Ectodermal cell (in vitro differentiated cells): ENCODE data around the gene STXBP6.

ENCODE experiments used
- H3K27ac ChIP-seq: 2 replicates; pipeline ENCODE4 v1.7.0; 2013; ENCODE audit warnings: mild to moderate bottlenecking, low read depth, low read length; ENCODE audit not compliant: insufficient read depth, poor library complexity, severe bottlenecking
- H3K27me3 ChIP-seq: 2 replicates; pipeline ENCODE4 v1.7.0; 2013; ENCODE audit warnings: mild to moderate bottlenecking, low read length; ENCODE audit not compliant: insufficient read depth, control insufficient read depth, poor library complexity, severe bottlenecking
- H3K36me3 ChIP-seq: one replicate; pipeline ENCODE4 v1.7.0; 2013; ENCODE audit warnings: low read length; ENCODE audit not compliant: control insufficient read depth, insufficient read depth
- H3K4me1 ChIP-seq: one replicate; pipeline ENCODE4 v1.7.0; 2013; ENCODE audit warnings: low read length; ENCODE audit not compliant: control insufficient read depth, insufficient read depth
- H3K4me3 ChIP-seq: 2 replicates; pipeline ENCODE4 v1.7.0; 2013; ENCODE audit warnings: low read depth, low read length, control low read depth; ENCODE audit not compliant: insufficient read depth
- H3K9me3 ChIP-seq: 2 replicates; pipeline ENCODE4 v1.7.0; 2013; ENCODE audit warnings: mild to moderate bottlenecking, low read length, moderate library complexity; ENCODE audit not compliant: control insufficient read depth
- WGBS, 2 experiments: methylation state at CpG; one replicate each; pipeline ENCODE4 v1.1.7; 2013; ENCODE audit warnings: missing lambda C conversion rate in 2 of 2; 5-methylcytosine and 5-hydroxymethylcytosine counted together

STXBP6 gene

GRCh38 chr14:24911324-24912109 lies 138.4 kb downstream of the STXBP6 start:
- Histone ChIP-seq H3K4me1 (no peaks in the 10 kb centered on the region), H3K4me3 (no peak overlapping the region), H3K9me3 (no peaks in the 10 kb centered on the region), H3K27me3 (no peaks in the 10 kb centered on the region), H3K36me3 (no peaks in the 10 kb centered on the region), H3K27ac (no peak overlapping the region)
- WGBS, 2 experiments: 88% methylated on average over 5 of the region's 5 CpGs

- 87 to 94% methylated on average over 2 to 3 of the region's 3 CpGs for WGBS, 2 experiments
- H3K27ac ChIP-seq: no peak overlapping the region
Observed at GRCh38 chr14:24910408-24910986, 139.4 kb downstream of the STXBP6 start.

DNA sequence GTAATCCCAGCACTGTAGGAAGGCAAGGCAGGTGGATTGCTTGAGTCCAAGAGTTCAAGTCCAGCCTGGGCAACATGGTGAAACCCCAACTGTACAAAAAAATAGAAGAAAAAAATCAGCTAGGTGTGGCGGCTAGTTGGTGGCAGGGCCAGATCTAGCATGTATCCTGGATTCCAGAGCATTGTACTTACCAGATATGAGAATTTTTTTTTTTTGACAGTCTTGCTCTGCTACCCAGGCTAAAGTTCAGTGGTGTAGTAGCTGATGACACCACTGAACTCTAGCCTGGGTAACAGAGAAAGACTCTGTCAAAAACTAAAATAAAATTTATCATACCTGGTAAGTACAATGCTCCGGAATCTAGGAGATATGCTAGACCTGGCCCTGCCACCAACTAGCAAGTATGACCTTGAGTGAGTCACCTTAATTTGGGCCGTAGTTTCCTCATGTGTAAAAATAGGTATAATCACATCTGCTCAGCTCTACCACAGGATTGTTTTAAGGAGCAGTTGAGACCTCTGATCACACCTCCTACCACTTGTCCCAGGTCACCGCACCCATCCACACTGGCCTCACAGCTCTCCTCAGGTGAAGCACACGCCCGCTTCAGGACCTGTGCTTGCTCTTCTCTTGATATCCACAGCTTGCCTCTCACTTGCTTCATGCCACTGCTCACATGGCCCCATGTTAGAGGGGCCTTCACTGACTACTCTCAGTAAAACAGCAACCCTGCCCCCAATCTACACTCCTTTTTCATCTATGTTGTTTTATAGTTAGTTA lies 140.2 kb downstream of the STXBP6 start:
- H3K4me3 ChIP-seq: no peak overlapping the region
- no peaks in the 10 kb centered on the region for H3K9me3 ChIP-seq
- no peaks in the 10 kb centered on the region for H3K4me1 ChIP-seq
- no peaks in the 10 kb centered on the region for H3K36me3 ChIP-seq
- H3K27ac ChIP-seq: no peak overlapping the region
- no peaks in the 10 kb centered on the region for H3K27me3 ChIP-seq
- 94 to 97% methylated on average over 6 of the region's 6 CpGs for WGBS, 2 experiments

More at GRCh38 chr14:24910408-24910986, 139.4 kb downstream of the STXBP6 start:
- Histone ChIP-seq H3K27me3 (no peaks in the 10 kb centered on the region), H3K4me1 (no peaks in the 10 kb centered on the region), H3K36me3 (no peaks in the 10 kb centered on the region), H3K4me3 (no peak overlapping the region), H3K9me3 (no peaks in the 10 kb centered on the region)

GRCh38 chr14:24908592-24909236 lies 141.2 kb downstream of the STXBP6 start:
- Histone ChIP-seq H3K4me1 (no peaks in the 10 kb centered on the region), H3K27ac (no peak overlapping the region), H3K9me3 (no peaks in the 10 kb centered on the region), H3K27me3 (no peaks in the 10 kb centered on the region), H3K36me3 (no peaks in the 10 kb centered on the region), H3K4me3 (no peak overlapping the region)
- 83 to 85% methylated on average over 4 of the region's 4 CpGs for WGBS, 2 experiments

GRCh38 chr14:24904533-24904932 lies 145.4 kb downstream of the STXBP6 start:
- no peaks in the 10 kb centered on the region for H3K27me3 ChIP-seq
- H3K27ac ChIP-seq: no peak overlapping the region
- no peaks in the 10 kb centered on the region for H3K9me3 ChIP-seq
- H3K4me1 ChIP-seq: no peaks in the 10 kb centered on the region
- H3K36me3 ChIP-seq: no peaks in the 10 kb centered on the region
- no peak overlapping the region for H3K4me3 ChIP-seq
- WGBS, 2 experiments: 90 to 100% methylated on average over 1 to 2 of the region's 2 CpGs

GRCh38 chr14:24903337-24903736 lies 146.6 kb downstream of the STXBP6 start:
- Histone ChIP-seq H3K27me3 (no peaks in the 10 kb centered on the region), H3K4me1 (no peaks in the 10 kb centered on the region), H3K36me3 (no peaks in the 10 kb centered on the region), H3K4me3 (no peak overlapping the region), H3K9me3 (no peaks in the 10 kb centered on the region), H3K27ac (no peak overlapping the region)

- H3K4me3 ChIP-seq: no peak overlapping the region
- H3K27ac ChIP-seq: no peak overlapping the region
- H3K9me3 ChIP-seq: no peaks in the 10 kb centered on the region
- no peaks in the 10 kb centered on the region for H3K36me3 ChIP-seq
- no peaks in the 10 kb centered on the region for H3K27me3 ChIP-seq
- 96 to 97% methylated on average over 4 to 6 of the region's 6 CpGs for WGBS, 2 experiments
- no peaks in the 10 kb centered on the region for H3K4me1 ChIP-seq
Observed at GRCh38 chr14:24900269-24901100, 149.5 kb downstream of the STXBP6 start.

GRCh38 chr14:24897793-24898192 lies 152.2 kb downstream of the STXBP6 start:
- H3K4me3 ChIP-seq: no peak overlapping the region
- no peaks in the 10 kb centered on the region for H3K36me3 ChIP-seq
- 91 to 92% methylated on average over 3 of the region's 3 CpGs for WGBS, 2 experiments
- H3K4me1 ChIP-seq: no peaks in the 10 kb centered on the region
- no peaks in the 10 kb centered on the region for H3K27me3 ChIP-seq
- H3K9me3 ChIP-seq: no peaks in the 10 kb centered on the region
- H3K27ac ChIP-seq: no peak overlapping the region

DNA sequence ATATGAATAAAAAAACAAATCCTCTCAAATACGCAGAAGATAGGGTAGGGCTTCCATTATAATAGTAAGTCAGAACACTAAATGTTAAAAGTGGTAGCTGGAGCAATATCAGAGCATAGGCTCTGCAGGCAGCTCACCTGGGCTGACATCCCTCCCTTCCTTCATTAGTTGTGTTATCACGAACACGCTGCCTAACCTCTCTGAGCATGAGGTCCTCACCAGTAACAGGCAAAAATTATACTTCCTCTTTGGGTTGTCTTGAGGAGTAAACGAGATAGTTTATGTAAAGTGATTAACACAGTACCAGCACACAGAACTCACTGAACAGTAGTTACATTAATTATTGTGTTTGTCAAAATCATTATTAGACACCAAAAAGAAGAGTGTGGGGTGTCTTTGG lies 154.3 kb downstream of the STXBP6 start:
- no peaks in the 10 kb centered on the region for H3K27me3 ChIP-seq

More for the DNA sequence above, 154.3 kb downstream of the STXBP6 start:
- H3K9me3 ChIP-seq: no peaks in the 10 kb centered on the region
- H3K36me3 ChIP-seq: no peaks in the 10 kb centered on the region
- H3K27ac ChIP-seq: no peak overlapping the region
- WGBS, 2 experiments: 88 to 92% methylated on average over 2 to 4 of the region's 4 CpGs
- H3K4me3 ChIP-seq: no peak overlapping the region
- H3K4me1 ChIP-seq: no peaks in the 10 kb centered on the region
